Measurements from ENCODE around the gene KLK7. TPM values are rescaled to one million over a fixed set of nuclear protein-coding genes. Genes with fewer than 3 reads are reported as not detected.

Gene KLK7
- polyA plus RNA-seq, 1 experiment: not detected

DNA sequence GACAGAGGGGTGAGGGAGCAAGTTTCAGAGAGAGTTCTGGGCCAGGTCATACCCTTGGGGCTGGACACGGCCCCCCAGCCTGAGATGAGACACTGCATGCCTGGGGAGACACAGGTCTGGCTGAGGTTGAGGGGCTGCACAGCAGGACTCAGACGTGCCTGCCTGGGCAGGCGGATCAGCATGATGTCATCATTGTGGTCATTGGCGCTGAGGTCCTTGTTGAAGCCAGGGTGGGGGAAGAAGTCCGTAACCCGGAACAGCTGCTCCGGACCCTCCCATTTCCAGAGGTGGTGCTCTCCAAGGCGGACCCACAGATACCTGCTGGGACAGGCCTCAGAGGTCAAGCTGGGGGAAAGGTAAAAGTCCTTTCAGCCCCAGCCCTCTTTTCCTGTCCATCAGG lies 22.7 kb upstream of the KLK7 start:
- Histone ChIP-seq H3K9me3 (ENCODE audit: control insufficient read depth, insufficient read depth, low read length) (peaks cover 11% of the 10 kb centered on the region), H3K27me3 (ENCODE audit: control insufficient read depth, insufficient read depth, low read length) (no peaks in the 10 kb centered on the region), H3K27ac (ENCODE audit: low read depth, low read length) (no peak overlapping the region), H3K4me3 (ENCODE audit: low read depth, low read length) (no peak overlapping the region)
- DNase-seq (ENCODE audit: low read depth, low spot score): no peak
- no peak for TF ChIP-seq CTCF (IDR thresholded peaks at IDR 0.05; ENCODE audit: low read depth, low read length)
- ChIA-PET POLR2A (no interaction called here), CTCF (no interaction called here)

DNA sequence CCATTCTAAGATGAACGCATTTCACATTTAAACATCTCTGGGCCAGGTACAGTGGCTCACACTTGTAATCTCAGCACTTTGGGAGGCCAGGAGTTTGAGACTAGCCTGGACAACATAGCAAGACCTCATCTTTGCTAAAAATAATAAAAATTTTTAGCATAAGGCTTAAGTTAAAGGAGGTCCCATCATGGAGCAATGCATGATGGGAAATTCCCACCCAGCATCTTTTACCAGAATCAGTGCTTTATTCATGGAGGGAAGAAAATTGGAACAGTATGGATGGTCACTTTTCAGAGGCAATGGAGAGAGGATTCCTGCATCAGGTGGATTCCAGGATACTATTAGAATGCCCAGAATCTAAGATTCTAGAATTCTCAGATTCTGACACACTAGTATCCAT lies 21.5 kb upstream of the KLK7 start:
- no peaks in the 10 kb centered on the region for H3K27me3 ChIP-seq (ENCODE audit: control insufficient read depth, insufficient read depth, low read length)
- no peak for DNase-seq (ENCODE audit: low read depth, low spot score)
- peaks cover 21% of the 10 kb centered on the region for H3K9me3 ChIP-seq (ENCODE audit: control insufficient read depth, insufficient read depth, low read length)
- ChIA-PET CTCF (no interaction called here), POLR2A (no interaction called here)
- no peak for TF ChIP-seq CTCF (IDR thresholded peaks at IDR 0.05; ENCODE audit: low read depth, low read length)
- H3K27ac ChIP-seq (ENCODE audit: low read depth, low read length): no peak overlapping the region
- no peak overlapping the region for H3K4me3 ChIP-seq (ENCODE audit: low read depth, low read length)

- DNase-seq (ENCODE audit: low read depth, low spot score): no peak
- POLR2A ChIA-PET: no interaction called here
- H3K27me3 ChIP-seq (ENCODE audit: control insufficient read depth, insufficient read depth, low read length): no peaks in the 10 kb centered on the region
- peaks cover 27% of the 10 kb centered on the region for H3K9me3 ChIP-seq (ENCODE audit: control insufficient read depth, insufficient read depth, low read length)
- TF ChIP-seq CTCF (IDR thresholded peaks at IDR 0.05; ENCODE audit: low read depth, low read length): no peak
- CTCF ChIA-PET: no interaction called here
- H3K27ac ChIP-seq (ENCODE audit: low read depth, low read length): no peak overlapping the region
- H3K4me3 ChIP-seq (ENCODE audit: low read depth, low read length): no peak overlapping the region
These were observed 19.6 kb upstream of the KLK7 start for GRCh38 chr19:51003316-51003715.

DNA sequence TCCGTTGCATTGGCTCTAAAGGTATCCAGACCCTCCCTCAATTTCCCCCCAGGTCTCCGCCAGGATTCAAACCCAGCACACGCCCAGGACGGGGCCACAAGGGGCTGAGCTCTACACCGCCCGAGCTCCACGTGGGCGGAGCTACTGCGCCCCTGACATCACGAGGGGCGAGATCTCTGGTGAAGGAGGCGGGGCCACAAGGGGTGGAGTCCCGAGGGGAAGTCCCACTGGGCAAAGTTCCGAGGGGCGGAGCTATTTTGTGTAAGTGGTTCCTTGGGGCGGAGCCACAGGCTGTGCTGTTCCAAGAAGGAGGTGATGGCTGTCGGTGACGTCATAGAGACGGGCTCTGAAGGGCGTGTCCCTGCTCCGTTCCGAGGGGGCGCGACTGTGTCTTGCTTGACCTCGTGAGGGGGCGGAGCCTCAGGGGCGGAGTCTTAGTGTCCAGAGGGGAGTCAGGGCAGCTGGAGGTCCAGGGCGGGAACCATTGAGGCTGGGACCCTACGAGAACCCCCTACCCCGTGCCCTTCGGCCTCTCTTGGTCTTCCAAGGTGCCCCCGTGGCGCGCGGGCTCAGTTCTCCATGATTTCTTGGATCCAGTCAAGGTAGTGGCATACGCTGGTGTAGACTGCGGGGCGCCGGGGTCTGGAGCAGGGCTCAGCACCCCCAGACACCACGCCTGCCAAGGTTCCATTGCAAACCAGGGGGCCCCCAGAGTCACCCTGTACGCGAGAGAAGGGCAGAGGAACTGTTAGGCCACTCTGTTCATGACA lies 19.0 kb upstream of the KLK7 start:
- peaks cover 27% of the 10 kb centered on the region for H3K9me3 ChIP-seq (ENCODE audit: control insufficient read depth, insufficient read depth, low read length)
- CTCF ChIA-PET: interaction anchor here (0.7 kb wide), 2 partner anchors 10 to 18 kb away, joined by 3 read pairs; no protein-coding TSS in a partner anchor
- DNase-seq (ENCODE audit: low read depth, low spot score): no peak

More for the DNA sequence above, 19.0 kb upstream of the KLK7 start:
- Histone ChIP-seq H3K27me3 (ENCODE audit: control insufficient read depth, insufficient read depth, low read length) (no peaks in the 10 kb centered on the region), H3K27ac (ENCODE audit: low read depth, low read length) (no peak overlapping the region), H3K4me3 (ENCODE audit: low read depth, low read length) (no peak overlapping the region)
- TF ChIP-seq CTCF (IDR thresholded peaks at IDR 0.05; ENCODE audit: low read depth, low read length): no peak
- POLR2A ChIA-PET: no interaction called here

All from AG04450 (cell line).